Activated CD4-positive, alpha-beta memory T cell treated with anti-CD3 and anti-CD28 coated beads for 36 hours (primary cell): ENCODE measurements around the gene ACAP2. TPM values are rescaled to one million over a fixed set of nuclear protein-coding genes. Genes with fewer than 3 reads are reported as not detected.
A peak's percentile ranks its signal among the peaks of the same experiment; 100 is the strongest.

Source experiments
- CTCF ChIA-PET: fragments of 350-600 bp; sonication (Branson Sonifier 250); formaldehyde crosslinking; loops from one replicate; lab custom pipeline; 2021; ENCODE audit warnings: antibody characterized with exemption, inconsistent platforms; lab: Charles Lee
- POLR2A ChIA-PET: fragments of 350-600 bp; sonication (Branson Sonifier 250); formaldehyde crosslinking; loops from one replicate; lab custom pipeline; 2021; ENCODE audit warnings: antibody characterized with exemption; lab: Charles Lee
- DNase-seq: peaks from one replicate; pipeline ENCODE4 v3.0.0-alpha.2; 2020
- H3K27ac Mint-ChIP-seq: one replicate; pipeline ENCODE4 v1.8.0; 2021; ENCODE audit warnings: mixed read lengths
- H3K27me3 Mint-ChIP-seq: one replicate; pipeline ENCODE4 v1.8.0; 2021; ENCODE audit warnings: mixed read lengths
- H3K36me3 Mint-ChIP-seq: one replicate; pipeline ENCODE4 v1.8.0; 2021; ENCODE audit warnings: mixed read lengths
- H3K4me1 Mint-ChIP-seq: one replicate; pipeline ENCODE4 v1.8.0; 2021; ENCODE audit warnings: low read depth, mixed read lengths
- H3K4me3 Mint-ChIP-seq: one replicate; pipeline ENCODE4 v1.8.0; 2021; ENCODE audit warnings: mild to moderate bottlenecking, mixed read lengths
- H3K9me3 Mint-ChIP-seq: one replicate; pipeline ENCODE4 v1.8.0; 2021; ENCODE audit warnings: mixed read lengths
- intact Hi-C: fragments of 100-400 bp; cut with micrococcal nuclease; formaldehyde crosslinking; loops from one replicate; pipeline ENCODE4 v1.15.1; 2023
- total RNA-seq, 2 experiments: library from RNA; stranded (reverse); gene quantifications; one replicate each; pipeline ENCODE4 v1.2.3, GENCODE V29; 2021

Gene ACAP2
- total RNA-seq, 2 experiments from 2014 or later = 45.0 to 47.0 TPM

GRCh38 chr3:195256639-195257453, 186.0 kb downstream of the ACAP2 start:
- H3K36me3 Mint-ChIP-seq = no peaks in the 10 kb centered on the region
- intact Hi-C loops = loop anchor here (10.0 kb wide), 2 partner anchors 492 to 922 kb away; no protein-coding TSS in a partner anchor
- no peak overlapping the region for H3K4me3 Mint-ChIP-seq
- H3K4me1 Mint-ChIP-seq = peaks cover 20% of the 10 kb centered on the region
- no peaks in the 10 kb centered on the region for H3K27me3 Mint-ChIP-seq
- POLR2A ChIA-PET = interaction anchor here (0.7 kb wide), 1 partner anchor 860 kb away, joined by 3 read pairs; no protein-coding TSS in a partner anchor
- DNase-seq = no peak
- CTCF ChIA-PET = interaction anchor here (0.8 to 1.9 kb wide), 3 partner anchors 14 to 585 kb away, joined by 5 to 9 read pairs (median 6); partner anchors contain the start of genes LSG1 and XXYLT1
- H3K27ac Mint-ChIP-seq = no peak overlapping the region
- no peaks in the 10 kb centered on the region for H3K9me3 Mint-ChIP-seq

- Mint-ChIP-seq H3K4me3 (no peak overlapping the region), H3K36me3 (no peaks in the 10 kb centered on the region), H3K9me3 (no peaks in the 10 kb centered on the region), H3K27ac (no peak overlapping the region), H3K27me3 (no peaks in the 10 kb centered on the region), H3K4me1 (peaks cover 23% of the 10 kb centered on the region)
- ChIA-PET POLR2A (interaction anchor here (0.7 to 0.8 kb wide), 2 partner anchors 15 to 859 kb away, joined by 3 read pairs; partner anchors contain the start of gene XXYLT1), CTCF (interaction anchor here (1.5 kb wide), 1 partner anchor 15 kb away, joined by 7 read pairs; the partner anchor contains the start of gene XXYLT1)
- no peak for DNase-seq
- intact Hi-C loops = loop anchor here (10.0 kb wide), 2 partner anchors 491 to 921 kb away; no protein-coding TSS in a partner anchor
Observed at GRCh38 chr3:195255571-195256501, 187.0 kb downstream of the ACAP2 start.

GRCh38 chr3:195255176-195255500, 187.7 kb downstream of the ACAP2 start:
- Mint-ChIP-seq H3K9me3 (no peaks in the 10 kb centered on the region), H3K27ac (no peak overlapping the region), H3K36me3 (no peaks in the 10 kb centered on the region), H3K27me3 (no peaks in the 10 kb centered on the region), H3K4me3 (no peak overlapping the region), H3K4me1 (peaks cover 24% of the 10 kb centered on the region)
- no peak for DNase-seq
- POLR2A ChIA-PET = no interaction called here
- intact Hi-C loops = loop anchor here (10.0 kb wide), 2 partner anchors 490 to 920 kb away; no protein-coding TSS in a partner anchor
- CTCF ChIA-PET = interaction anchor here (1.5 kb wide), 1 partner anchor 16 kb away, joined by 7 read pairs; the partner anchor contains the start of gene XXYLT1

GRCh38 chr3:195254454-195255175, 188.2 kb downstream of the ACAP2 start:
- Mint-ChIP-seq H3K27ac (no peak overlapping the region), H3K36me3 (no peaks in the 10 kb centered on the region), H3K4me1 (peaks cover 24% of the 10 kb centered on the region), H3K9me3 (no peaks in the 10 kb centered on the region), H3K27me3 (no peaks in the 10 kb centered on the region), H3K4me3 (no peak overlapping the region)
- POLR2A ChIA-PET = no interaction called here
- intact Hi-C loops = loop anchor here (5.0 to 10.0 kb wide), 3 partner anchors 72 to 920 kb away; no protein-coding TSS in a partner anchor
- CTCF ChIA-PET = interaction anchor here (1.5 kb wide), 1 partner anchor 16 kb away, joined by 7 read pairs; the partner anchor contains the start of gene XXYLT1
- no peak for DNase-seq

GRCh38 chr3:195253923-195254432, 188.8 kb downstream of the ACAP2 start:
- no peaks in the 10 kb centered on the region for H3K9me3 Mint-ChIP-seq
- no peak overlapping the region for H3K27ac Mint-ChIP-seq
- POLR2A ChIA-PET = no interaction called here
- CTCF ChIA-PET = no interaction called here
- intact Hi-C loops = loop anchor here (5.0 to 10.0 kb wide), 3 partner anchors 72 to 919 kb away; no protein-coding TSS in a partner anchor
- no peaks in the 10 kb centered on the region for H3K27me3 Mint-ChIP-seq
- no peak overlapping the region for H3K4me3 Mint-ChIP-seq
- DNase-seq = no peak
- no peaks in the 10 kb centered on the region for H3K36me3 Mint-ChIP-seq
- peaks cover 24% of the 10 kb centered on the region for H3K4me1 Mint-ChIP-seq

- peaks cover 16% of the 10 kb centered on the region for H3K4me1 Mint-ChIP-seq
- H3K27me3 Mint-ChIP-seq = no peaks in the 10 kb centered on the region
- no peaks in the 10 kb centered on the region for H3K36me3 Mint-ChIP-seq
- intact Hi-C loops = loop anchor here (2.0 to 10.0 kb wide), 5 partner anchors 43 to 917 kb away; partner anchors contain the start of gene FAM43A
- H3K27ac Mint-ChIP-seq = no peak overlapping the region
- no peak overlapping the region for H3K4me3 Mint-ChIP-seq
- no peaks in the 10 kb centered on the region for H3K9me3 Mint-ChIP-seq
- DNase-seq = peak; percentile 50
- CTCF ChIA-PET = interaction anchor here (0.7 to 2.0 kb wide), 4 partner anchors 19 to 580 kb away, joined by 3 to 7 read pairs (median 5); partner anchors contain the start of genes LSG1 and XXYLT1
- POLR2A ChIA-PET = no interaction called here
Observed at GRCh38 chr3:195251336-195252065, 191.3 kb downstream of the ACAP2 start.

GRCh38 chr3:195250473-195251251, 192.2 kb downstream of the ACAP2 start:
- Mint-ChIP-seq H3K4me3 (no peak overlapping the region), H3K27ac (no peak overlapping the region)
- intact Hi-C loops = loop anchor here (2.0 to 10.0 kb wide), 5 partner anchors 42 to 916 kb away; partner anchors contain the start of gene FAM43A

GRCh38 chr3:195249858-195250464, 192.9 kb downstream of the ACAP2 start:
- Mint-ChIP-seq H3K4me1 (peaks cover 16% of the 10 kb centered on the region), H3K27ac (no peak overlapping the region), H3K4me3 (no peak overlapping the region), H3K27me3 (no peaks in the 10 kb centered on the region), H3K9me3 (no peaks in the 10 kb centered on the region), H3K36me3 (peaks cover 6% of the 10 kb centered on the region)
- ChIA-PET POLR2A (no interaction called here), CTCF (interaction anchor here (0.9 to 1.8 kb wide), 3 partner anchors 116 to 579 kb away, joined by 3 to 4 read pairs (median 4); partner anchors contain the start of gene LSG1)
- DNase-seq = no peak
- intact Hi-C loops = loop anchor here (2.0 to 10.0 kb wide), 5 partner anchors 41 to 915 kb away; partner anchors contain the start of gene FAM43A

More at GRCh38 chr3:195250473-195251251, 192.2 kb downstream of the ACAP2 start:
- DNase-seq = no peak
- H3K9me3 Mint-ChIP-seq = no peaks in the 10 kb centered on the region
- ChIA-PET CTCF (interaction anchor here (0.9 to 1.8 kb wide), 3 partner anchors 117 to 579 kb away, joined by 4 to 6 read pairs (median 4); partner anchors contain the start of gene LSG1), POLR2A (no interaction called here)
- H3K27me3 Mint-ChIP-seq = no peaks in the 10 kb centered on the region
- peaks cover 5% of the 10 kb centered on the region for H3K36me3 Mint-ChIP-seq
- peaks cover 16% of the 10 kb centered on the region for H3K4me1 Mint-ChIP-seq

GRCh38 chr3:195249057-195249770, 193.6 kb downstream of the ACAP2 start:
- ChIA-PET POLR2A (no interaction called here), CTCF (interaction anchor here (0.7 to 1.1 kb wide), 3 partner anchors 8 to 578 kb away, joined by 3 to 4 read pairs (median 3); partner anchors contain the start of gene LSG1)
- Mint-ChIP-seq H3K4me3 (no peak overlapping the region), H3K27ac (no peak overlapping the region), H3K27me3 (no peaks in the 10 kb centered on the region), H3K9me3 (no peaks in the 10 kb centered on the region), H3K36me3 (peaks cover 6% of the 10 kb centered on the region), H3K4me1 (peaks cover 16% of the 10 kb centered on the region)
- DNase-seq = no peak
- intact Hi-C loops = no loop called here
